Gastrocnemius medialis (tissue), 4 donors: Measurements from ENCODE around the gene P4HTM. TPM values are rescaled to one million over a fixed set of nuclear protein-coding genes. Genes with fewer than 3 reads are reported as not detected.

Experiments used
- ATAC-seq, 2 donors: fragments of 150-250 bp; one replicate each; pipeline ENCODE4 v1.9.1; 2016
- DNase-seq, 2 donors: peaks; one replicate each; pipeline ENCODE4 v3.0.0-alpha.2; 2019
- H3K27ac ChIP-seq, 4 donors: fragments of 200-600 bp; sonication (generic); 1 replicate in 1 of 4; 2 replicates in 3 of 4; pipeline ENCODE4 v1.5.1; 2016 to 2018; ENCODE audit warnings: mild to moderate bottlenecking in 2 of 4, moderate library complexity in 1 of 4
- H3K27me3 ChIP-seq, 3 donors: fragments of 200-600 bp; sonication (generic) in 2 of 3; 1 replicate in 1 of 3; 2 replicates in 2 of 3; pipeline versions ENCODE4 v1.5.1 to v1.6.0; 2016 to 2019; ENCODE audit warnings: mild to moderate bottlenecking in 1 of 3, moderate library complexity in 1 of 3
- H3K36me3 ChIP-seq, 2 donors: fragments of 200-600 bp; sonication (generic) in 1 of 2; one replicate each; pipeline ENCODE4 v1.5.1; 2017 to 2018
- H3K4me1 ChIP-seq, 2 donors: fragments of 200-600 bp; sonication (generic) in 1 of 2; one replicate each; pipeline ENCODE4 v1.5.1; 2016 to 2017; ENCODE audit warnings: mild to moderate bottlenecking in 2 of 2
- H3K4me3 ChIP-seq, 4 donors: fragments of 200-600 bp; sonication (generic) in 3 of 4; 1 replicate in 1 of 4; 2 replicates in 3 of 4; pipeline ENCODE4 v1.5.1; 2016 to 2019; ENCODE audit warnings: mild to moderate bottlenecking in 2 of 4
- H3K9me3 ChIP-seq, 3 donors: fragments of 200-600 bp; sonication (generic) in 2 of 3; 1 replicate in 1 of 3; 2 replicates in 2 of 3; pipeline ENCODE4 v1.5.1; 2016 to 2019
- CTCF ChIP-seq, 5 experiments: fragments of 450-650 bp in 3 of 5; fragments of 200-600 bp in 2 of 5; sonication (generic) in 2 of 5; IDR thresholded peaks in 4 of 5; conservative IDR thresholded peaks in 1 of 5; 1 replicate in 4 of 5; 2 replicates in 1 of 5; pipeline ENCODE4 v1.5.1; 2016 to 2019; ENCODE audit warnings: antibody characterized with exemption in 5 of 5, mild to moderate bottlenecking in 3 of 5, moderate library complexity in 3 of 5
- POLR2A ChIP-seq, 2 donors: fragments of 450-650 bp; IDR thresholded peaks; one replicate each; pipeline ENCODE4 v1.6.1; 2017; ENCODE audit warnings: antibody characterized with exemption in 2 of 2, mild to moderate bottlenecking in 2 of 2, moderate library complexity in 2 of 2
- in situ Hi-C, 4 donors: fragments of 200-750 bp; cut with MboI; loops; one replicate each; pipeline versions ENCODE4 v1.15.0 to v1.8.0; 2017; ENCODE audit warnings: low sequenced_read_pairs in 4 of 4
- intact Hi-C: fragments of 100-400 bp; cut with DNase I; formaldehyde crosslinking; loops from one replicate; pipeline ENCODE4 v1.15.1; 2023; ENCODE audit warnings: low total_unique reads
- total RNA-seq, 4 donors: library from RNA; depleted of rRNA; stranded (reverse); fragments of >200 nt; gene quantifications; one replicate each; pipeline versions ENCODE4 v1.1.0 to v1.2.3, GENCODE V29; 2016

Gene P4HTM
- total RNA-seq, 4 donors from 2014 or later: 13.6 to 21.7 (median 20.3) TPM

- H3K36me3 ChIP-seq: peaks cover 0 to 75% of the 10 kb centered on the region in 2 donors
- DNase-seq (no peak), ATAC-seq (no peak)
- TF ChIP-seq CTCF (IDR thresholded peaks at IDR 0.05 in 4 of 5, conservative IDR thresholded peaks at IDR 0.05 in 1 of 5): no peak
- no peak for TF ChIP-seq POLR2A (IDR thresholded peaks at IDR 0.05)
- H3K4me3 ChIP-seq: no peak overlapping the region
- no peaks in the 10 kb centered on the region for H3K9me3 ChIP-seq
- H3K4me1 ChIP-seq: peaks cover 18 to 21% of the 10 kb centered on the region in 2 donors
- peak overlapping the region in 3 of 4 donors; percentile 94 to 97 (median 96) for H3K27ac ChIP-seq
- no peaks in the 10 kb centered on the region for H3K27me3 ChIP-seq
- in situ Hi-C loops (no loop called here), intact Hi-C loops (no loop called here)
Observed at GRCh38 chr3:49030321-49030720, 40.3 kb downstream of the P4HTM start.

GRCh38 chr3:49032646-49033304 is 42.7 kb downstream of the P4HTM start:
- peaks cover 15 to 17% of the 10 kb centered on the region in 2 donors for H3K4me1 ChIP-seq
- ATAC-seq (no peak), DNase-seq (no peak)
- TF ChIP-seq CTCF (IDR thresholded peaks at IDR 0.05 in 4 of 5, conservative IDR thresholded peaks at IDR 0.05 in 1 of 5): no peak
- TF ChIP-seq POLR2A (IDR thresholded peaks at IDR 0.05): no peak
- H3K27me3 ChIP-seq: no peaks in the 10 kb centered on the region
- no peak overlapping the region for H3K27ac ChIP-seq
- in situ Hi-C loops: no loop called here
- H3K36me3 ChIP-seq: peaks cover 0 to 65% of the 10 kb centered on the region in 2 donors
- no peak overlapping the region for H3K4me3 ChIP-seq
- intact Hi-C loops: no loop called here
- H3K9me3 ChIP-seq: no peaks in the 10 kb centered on the region

GRCh38 chr3:49034650-49035049 is 44.6 kb downstream of the P4HTM start:
- Histone ChIP-seq H3K9me3 (no peaks in the 10 kb centered on the region), H3K4me3 (no peak overlapping the region), H3K4me1 (peaks cover 1 to 3% of the 10 kb centered on the region in 2 donors), H3K27ac (no peak overlapping the region), H3K27me3 (no peaks in the 10 kb centered on the region), H3K36me3 (peaks cover 0 to 71% of the 10 kb centered on the region in 2 donors)
- DNase-seq: no peak
- in situ Hi-C loops: no loop called here
- no peak for TF ChIP-seq CTCF (IDR thresholded peaks at IDR 0.05 in 4 of 5, conservative IDR thresholded peaks at IDR 0.05 in 1 of 5)
- TF ChIP-seq POLR2A (IDR thresholded peaks at IDR 0.05): no peak
- ATAC-seq: no peak
- intact Hi-C loops: no loop called here

DNA sequence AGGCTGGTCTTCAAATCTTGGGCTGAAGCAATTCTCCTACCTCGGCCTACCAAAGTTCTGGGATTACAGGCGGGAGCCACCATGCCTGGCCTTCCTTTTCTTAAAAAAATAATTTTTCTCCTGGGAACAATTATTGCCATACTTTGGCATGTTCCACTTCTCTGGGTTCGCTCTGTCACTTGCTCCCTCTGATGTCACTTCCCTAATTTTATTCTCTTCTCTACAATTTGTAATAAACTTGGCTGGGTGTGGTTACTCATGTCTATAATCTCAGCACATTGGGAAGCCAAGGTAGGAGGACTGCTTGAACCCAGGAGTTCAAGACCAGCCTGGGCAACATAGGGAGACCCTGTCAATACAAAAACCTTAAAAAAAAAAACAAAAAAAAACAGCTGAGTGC is 45.2 kb downstream of the P4HTM start:
- TF ChIP-seq CTCF (IDR thresholded peaks at IDR 0.05 in 4 of 5, conservative IDR thresholded peaks at IDR 0.05 in 1 of 5) (no peak), POLR2A (IDR thresholded peaks at IDR 0.05) (no peak)
- ATAC-seq: no peak
- intact Hi-C loops (no loop called here), in situ Hi-C loops (no loop called here)
- Histone ChIP-seq H3K27me3 (no peaks in the 10 kb centered on the region), H3K9me3 (no peaks in the 10 kb centered on the region), H3K4me1 (no peaks in the 10 kb centered on the region), H3K4me3 (no peak overlapping the region), H3K36me3 (peaks cover 0 to 67% of the 10 kb centered on the region in 2 donors), H3K27ac (no peak overlapping the region)
- no peak for DNase-seq

DNA sequence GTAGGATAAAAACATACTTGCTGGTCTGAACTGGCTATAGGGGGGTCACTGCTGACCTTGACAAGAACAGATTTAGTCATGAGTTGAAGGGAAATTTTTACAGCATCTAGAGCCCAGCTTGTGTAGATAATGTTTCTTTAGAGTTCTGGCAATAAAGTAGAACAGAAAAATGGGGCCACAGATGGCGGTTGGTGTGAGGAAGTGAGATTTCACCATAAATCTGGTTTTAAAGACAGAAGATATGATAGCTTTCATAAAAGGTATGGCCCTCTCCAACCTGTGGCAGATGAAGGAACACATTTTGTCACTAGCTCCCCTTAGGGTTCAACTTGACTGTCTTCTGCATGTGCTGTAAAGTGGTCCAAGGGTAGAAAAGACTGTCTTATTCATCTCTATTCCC is 63.5 kb downstream of the P4HTM start:
- DNase-seq (no peak), ATAC-seq (no peak)
- no peak overlapping the region for H3K4me3 ChIP-seq
- peaks cover 5 to 50% of the 10 kb centered on the region in 2 donors for H3K36me3 ChIP-seq
- no peaks in the 10 kb centered on the region for H3K9me3 ChIP-seq
- intact Hi-C loops (no loop called here), in situ Hi-C loops (no loop called here)
- peaks cover 0 to 9% of the 10 kb centered on the region in 2 donors for H3K4me1 ChIP-seq
- no peak for TF ChIP-seq POLR2A (IDR thresholded peaks at IDR 0.05)
- no peak for TF ChIP-seq CTCF (IDR thresholded peaks at IDR 0.05 in 4 of 5, conservative IDR thresholded peaks at IDR 0.05 in 1 of 5)
- H3K27me3 ChIP-seq: no peaks in the 10 kb centered on the region
- peak overlapping the region in 1 of 4 donors; percentile 48 for H3K27ac ChIP-seq
